GM23338 (cell line): ENCODE data around the gene ZNF419. TPM values are rescaled to one million over a fixed set of nuclear protein-coding genes. Genes with fewer than 3 reads are reported as not detected.

ENCODE experiments used
- ATAC-seq: fragments of 200-7000 bp; cut with Tn5 transposase; 3 replicates; pipeline ENCODE4 v1.9.1; 2020
- DNase-seq: peaks from one replicate; pipeline ENCODE4 v3.0.0-alpha.2; 2015; ENCODE audit warnings: low spot score
- H2AFZ ChIP-seq: fragments of 200-600 bp; sonication (generic); 2 replicates; pipeline ENCODE4 v1.8.0; 2016; ENCODE audit warnings: antibody characterized with exemption, mild to moderate bottlenecking, moderate library complexity
- H3F3A ChIP-seq: fragments of 200-600 bp; sonication (generic); replicated peaks from 2 replicates; pipeline ENCODE4 v1.8.0; 2017; ENCODE audit warnings: antibody characterized with exemption, mixed run types, low read depth
- H3K27ac ChIP-seq: fragments of 200-600 bp; sonication (generic); 2 replicates; pipeline ENCODE4 v1.6.1; 2016; ENCODE audit warnings: low read depth
- H3K27me3 ChIP-seq: fragments of 200-600 bp; sonication (generic); 2 replicates; pipeline ENCODE4 v1.8.0; 2016; ENCODE audit warnings: mild to moderate bottlenecking, mixed run types, moderate library complexity; ENCODE audit not compliant: insufficient read depth
- H3K36me3 ChIP-seq: fragments of 200-600 bp; sonication (generic); 2 replicates; pipeline ENCODE4 v1.8.0; 2016; ENCODE audit warnings: mild to moderate bottlenecking; ENCODE audit not compliant: insufficient read depth
- H3K4me1 ChIP-seq: fragments of 200-600 bp; sonication (generic); 2 replicates; pipeline ENCODE4 v1.8.0; 2016; ENCODE audit warnings: mild to moderate bottlenecking, moderate library complexity; ENCODE audit not compliant: insufficient read depth
- H3K4me2 ChIP-seq: fragments of 200-600 bp; sonication (generic); 2 replicates; pipeline ENCODE4 v1.7.1; 2017; ENCODE audit warnings: mixed run types
- H3K4me3 ChIP-seq: fragments of 200-600 bp; sonication (generic); 2 replicates; pipeline ENCODE4 v1.6.1; 2016; ENCODE audit warnings: mixed run types
- H3K79me2 ChIP-seq: fragments of 200-600 bp; sonication (generic); replicated peaks from 2 replicates; pipeline ENCODE4 v1.8.0; 2017; ENCODE audit warnings: mild to moderate bottlenecking; ENCODE audit not compliant: insufficient read depth
- H3K9me2 ChIP-seq: fragments of 200-600 bp; sonication (generic); 2 replicates; pipeline ENCODE4 v1.8.0; 2017; ENCODE audit not compliant: insufficient read depth
- H4K20me1 ChIP-seq: fragments of 200-600 bp; sonication (generic); replicated peaks from 2 replicates; pipeline ENCODE4 v1.8.0; 2017; ENCODE audit warnings: mild to moderate bottlenecking; ENCODE audit not compliant: insufficient read depth
- H3K27ac Mint-ChIP-seq: 2 replicates; pipeline ENCODE4 v1.8.0; 2020; ENCODE audit warnings: inconsistent platforms, mild to moderate bottlenecking, moderate library complexity, mixed read lengths
- H3K27me3 Mint-ChIP-seq: 3 replicates; pipeline ENCODE4 v1.8.0; 2022; ENCODE audit warnings: low read depth, mild to moderate bottlenecking, moderate library complexity, mixed read lengths, inconsistent platforms; ENCODE audit not compliant: insufficient read depth, poor library complexity
- H3K36me3 Mint-ChIP-seq: 3 replicates; pipeline ENCODE4 v1.8.0; 2021; ENCODE audit warnings: low read depth, mild to moderate bottlenecking, inconsistent platforms, moderate library complexity, mixed read lengths
- H3K4me1 Mint-ChIP-seq: 3 replicates; pipeline ENCODE4 v1.8.0; 2020; ENCODE audit warnings: mild to moderate bottlenecking, inconsistent platforms, mixed read lengths
- H3K4me3 Mint-ChIP-seq: 3 replicates; pipeline ENCODE4 v1.8.0; 2021; ENCODE audit warnings: moderate library complexity, mild to moderate bottlenecking, inconsistent platforms, mixed read lengths
- H3K9me3 Mint-ChIP-seq: 3 replicates; pipeline ENCODE4 v1.8.0; 2020; ENCODE audit warnings: moderate library complexity, mild to moderate bottlenecking, inconsistent platforms, mixed read lengths
- EZH2phosphoT487 ChIP-seq: fragments of 200-600 bp; sonication (generic); IDR thresholded peaks from one replicate; pipeline ENCODE4 v1.8.1; 2018; ENCODE audit warnings: antibody characterized with exemption; ENCODE audit not compliant: unreplicated experiment
- JUNB ChIP-seq: IDR thresholded peaks from one replicate; pipeline ENCODE4 v1.6.1; 2016; ENCODE audit warnings: antibody characterized with exemption; ENCODE audit not compliant: unreplicated experiment
- NANOG ChIP-seq: IDR thresholded peaks from 2 replicates; pipeline ENCODE4 v1.6.1; 2016; ENCODE audit warnings: antibody characterized with exemption, borderline replicate concordance
- POLR2AphosphoS5 ChIP-seq: IDR thresholded peaks from 2 replicates; pipeline ENCODE4 v1.6.1; 2016; ENCODE audit warnings: antibody characterized with exemption, low read depth
- STAT1 ChIP-seq: IDR thresholded peaks from one replicate; pipeline ENCODE4 v1.6.1; 2016; ENCODE audit warnings: antibody characterized with exemption; ENCODE audit not compliant: unreplicated experiment
- ZNF114 ChIP-seq: fragments of 250-450 bp; sonication (Bioruptor Pico); IDR thresholded peaks from 2 replicates; pipeline ENCODE4 v1.5.0; 2020; ENCODE audit warnings: mild to moderate bottlenecking, moderate library complexity
- ZNF331 ChIP-seq: fragments of 250-450 bp; sonication (Bioruptor Pico); IDR thresholded peaks from 2 replicates; pipeline ENCODE4 v1.5.0; 2020; ENCODE audit warnings: low read depth, mild to moderate bottlenecking, moderate library complexity
- polyA plus RNA-seq: library from polyadenylated mRNA; unstranded; fragments of >200 nt; fragmentation: Nextera tagmentation; extraction: Ambion mirVana; gene quantifications from 2 replicates; pipeline ENCODE4 v1.2.1, GENCODE V29; 2016
- total RNA-seq: library from RNA; depleted of rRNA; stranded (reverse); fragments of >200 nt; shearing (Covaris generic); gene quantifications from 2 replicates; pipeline ENCODE4 v1.2.3, GENCODE V29; 2014
- TF ChIP-seq, protein P1 (sequence below), 2 experiments: fragments of 200-600 bp in 1 of 2; sonication (generic) in 1 of 2; conservative IDR thresholded peaks; 2 replicates each; pipeline versions ENCODE4 v1.5.1 to v1.6.1; 2016 to 2017; ENCODE audit warnings: antibody characterized with exemption in 2 of 2, low read depth in 2 of 2, mild to moderate bottlenecking in 2 of 2, moderate library complexity in 1 of 2
- TF ChIP-seq, protein P2 (sequence below): IDR thresholded peaks from 2 replicates; pipeline ENCODE4 v1.6.1; 2016; ENCODE audit warnings: antibody characterized with exemption
- TF ChIP-seq, protein P3 (sequence below): IDR thresholded peaks from one replicate; pipeline ENCODE4 v1.6.1; 2018; ENCODE audit warnings: antibody characterized with exemption; ENCODE audit not compliant: unreplicated experiment

ZNF419 gene
- total and polyA plus RNA-seq, 2 experiments from 2014 or later: 5.4 to 11.0 TPM

DNA sequence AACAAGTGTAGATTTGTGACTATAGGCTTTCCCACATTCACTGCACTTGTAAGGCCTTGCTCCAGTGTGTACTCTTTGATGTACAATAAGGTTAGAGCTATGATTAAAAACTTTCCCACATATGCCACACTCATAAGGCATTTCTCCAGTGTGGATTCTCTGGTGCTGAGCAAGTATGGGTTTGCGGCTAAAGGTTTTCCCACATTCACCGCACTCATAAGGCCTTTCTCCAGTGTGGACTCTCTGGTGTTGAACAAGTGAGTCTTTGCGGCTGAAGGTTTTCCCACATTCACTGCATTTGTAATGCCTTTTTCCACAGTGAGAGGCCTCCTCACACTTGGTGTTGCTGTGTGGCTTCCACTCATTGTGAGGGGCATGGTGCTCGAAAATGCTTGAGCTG, 13.9 kb upstream of the ZNF419 start:
- TF ChIP-seq, protein P1, sequence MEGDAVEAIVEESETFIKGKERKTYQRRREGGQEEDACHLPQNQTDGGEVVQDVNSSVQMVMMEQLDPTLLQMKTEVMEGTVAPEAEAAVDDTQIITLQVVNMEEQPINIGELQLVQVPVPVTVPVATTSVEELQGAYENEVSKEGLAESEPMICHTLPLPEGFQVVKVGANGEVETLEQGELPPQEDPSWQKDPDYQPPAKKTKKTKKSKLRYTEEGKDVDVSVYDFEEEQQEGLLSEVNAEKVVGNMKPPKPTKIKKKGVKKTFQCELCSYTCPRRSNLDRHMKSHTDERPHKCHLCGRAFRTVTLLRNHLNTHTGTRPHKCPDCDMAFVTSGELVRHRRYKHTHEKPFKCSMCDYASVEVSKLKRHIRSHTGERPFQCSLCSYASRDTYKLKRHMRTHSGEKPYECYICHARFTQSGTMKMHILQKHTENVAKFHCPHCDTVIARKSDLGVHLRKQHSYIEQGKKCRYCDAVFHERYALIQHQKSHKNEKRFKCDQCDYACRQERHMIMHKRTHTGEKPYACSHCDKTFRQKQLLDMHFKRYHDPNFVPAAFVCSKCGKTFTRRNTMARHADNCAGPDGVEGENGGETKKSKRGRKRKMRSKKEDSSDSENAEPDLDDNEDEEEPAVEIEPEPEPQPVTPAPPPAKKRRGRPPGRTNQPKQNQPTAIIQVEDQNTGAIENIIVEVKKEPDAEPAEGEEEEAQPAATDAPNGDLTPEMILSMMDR (conservative IDR thresholded peaks at IDR 0.05; ENCODE audit: low read depth in 2 of 2): no peak
- TF ChIP-seq ZNF114 (CRISPR knock-in tag): no peak
- TF ChIP-seq EZH2phosphoT487: no peak
- TF ChIP-seq ZNF331 (CRISPR knock-in tag): no peak
- TF ChIP-seq, protein P2, sequence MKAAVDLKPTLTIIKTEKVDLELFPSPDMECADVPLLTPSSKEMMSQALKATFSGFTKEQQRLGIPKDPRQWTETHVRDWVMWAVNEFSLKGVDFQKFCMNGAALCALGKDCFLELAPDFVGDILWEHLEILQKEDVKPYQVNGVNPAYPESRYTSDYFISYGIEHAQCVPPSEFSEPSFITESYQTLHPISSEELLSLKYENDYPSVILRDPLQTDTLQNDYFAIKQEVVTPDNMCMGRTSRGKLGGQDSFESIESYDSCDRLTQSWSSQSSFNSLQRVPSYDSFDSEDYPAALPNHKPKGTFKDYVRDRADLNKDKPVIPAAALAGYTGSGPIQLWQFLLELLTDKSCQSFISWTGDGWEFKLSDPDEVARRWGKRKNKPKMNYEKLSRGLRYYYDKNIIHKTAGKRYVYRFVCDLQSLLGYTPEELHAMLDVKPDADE: no peak
- TF ChIP-seq POLR2AphosphoS5: no peak
- no peak for TF ChIP-seq JUNB
- TF ChIP-seq, protein P3, sequence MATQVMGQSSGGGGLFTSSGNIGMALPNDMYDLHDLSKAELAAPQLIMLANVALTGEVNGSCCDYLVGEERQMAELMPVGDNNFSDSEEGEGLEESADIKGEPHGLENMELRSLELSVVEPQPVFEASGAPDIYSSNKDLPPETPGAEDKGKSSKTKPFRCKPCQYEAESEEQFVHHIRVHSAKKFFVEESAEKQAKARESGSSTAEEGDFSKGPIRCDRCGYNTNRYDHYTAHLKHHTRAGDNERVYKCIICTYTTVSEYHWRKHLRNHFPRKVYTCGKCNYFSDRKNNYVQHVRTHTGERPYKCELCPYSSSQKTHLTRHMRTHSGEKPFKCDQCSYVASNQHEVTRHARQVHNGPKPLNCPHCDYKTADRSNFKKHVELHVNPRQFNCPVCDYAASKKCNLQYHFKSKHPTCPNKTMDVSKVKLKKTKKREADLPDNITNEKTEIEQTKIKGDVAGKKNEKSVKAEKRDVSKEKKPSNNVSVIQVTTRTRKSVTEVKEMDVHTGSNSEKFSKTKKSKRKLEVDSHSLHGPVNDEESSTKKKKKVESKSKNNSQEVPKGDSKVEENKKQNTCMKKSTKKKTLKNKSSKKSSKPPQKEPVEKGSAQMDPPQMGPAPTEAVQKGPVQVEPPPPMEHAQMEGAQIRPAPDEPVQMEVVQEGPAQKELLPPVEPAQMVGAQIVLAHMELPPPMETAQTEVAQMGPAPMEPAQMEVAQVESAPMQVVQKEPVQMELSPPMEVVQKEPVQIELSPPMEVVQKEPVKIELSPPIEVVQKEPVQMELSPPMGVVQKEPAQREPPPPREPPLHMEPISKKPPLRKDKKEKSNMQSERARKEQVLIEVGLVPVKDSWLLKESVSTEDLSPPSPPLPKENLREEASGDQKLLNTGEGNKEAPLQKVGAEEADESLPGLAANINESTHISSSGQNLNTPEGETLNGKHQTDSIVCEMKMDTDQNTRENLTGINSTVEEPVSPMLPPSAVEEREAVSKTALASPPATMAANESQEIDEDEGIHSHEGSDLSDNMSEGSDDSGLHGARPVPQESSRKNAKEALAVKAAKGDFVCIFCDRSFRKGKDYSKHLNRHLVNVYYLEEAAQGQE: no peak
- TF ChIP-seq NANOG: no peak
- no peak for TF ChIP-seq STAT1
- Mint-ChIP-seq H3K4me1 (peaks cover 7% of the 10 kb centered on the region), H3K27ac (no peak overlapping the region), H3K36me3 (peaks cover 93% of the 10 kb centered on the region), H3K27me3 (peaks cover 12% of the 10 kb centered on the region), H3K4me3 (no peak overlapping the region), H3K9me3 (peaks cover 98% of the 10 kb centered on the region)
- no peak overlapping the region for H2AFZ ChIP-seq
- H3K79me2 ChIP-seq: peaks cover 52% of the 10 kb centered on the region
- H3K27me3 ChIP-seq: no peaks in the 10 kb centered on the region
- no peaks in the 10 kb centered on the region for H3F3A ChIP-seq
- DNase-seq (peak; percentile 24), ATAC-seq (no peak)
- H3K36me3 ChIP-seq: peaks cover 31% of the 10 kb centered on the region
- H3K4me2 ChIP-seq: no peak overlapping the region
- peaks cover 18% of the 10 kb centered on the region for H3K9me2 ChIP-seq
- H3K4me3 ChIP-seq: no peak overlapping the region; the same call in 1 of the 2 replicates
- H4K20me1 ChIP-seq: no peaks in the 10 kb centered on the region
- H3K4me1 ChIP-seq: peaks cover 4% of the 10 kb centered on the region; the same call in 1 of the 2 replicates
- H3K27ac ChIP-seq: no peak overlapping the region
